Measurements from ENCODE around the gene KIF11. TPM values are rescaled to one million over a fixed set of nuclear protein-coding genes. Genes with fewer than 3 reads are reported as not detected.

KIF11 gene
- total and polyA plus RNA-seq, 2 experiments from 2014 or later: 26.1 to 56.7 TPM

DNA sequence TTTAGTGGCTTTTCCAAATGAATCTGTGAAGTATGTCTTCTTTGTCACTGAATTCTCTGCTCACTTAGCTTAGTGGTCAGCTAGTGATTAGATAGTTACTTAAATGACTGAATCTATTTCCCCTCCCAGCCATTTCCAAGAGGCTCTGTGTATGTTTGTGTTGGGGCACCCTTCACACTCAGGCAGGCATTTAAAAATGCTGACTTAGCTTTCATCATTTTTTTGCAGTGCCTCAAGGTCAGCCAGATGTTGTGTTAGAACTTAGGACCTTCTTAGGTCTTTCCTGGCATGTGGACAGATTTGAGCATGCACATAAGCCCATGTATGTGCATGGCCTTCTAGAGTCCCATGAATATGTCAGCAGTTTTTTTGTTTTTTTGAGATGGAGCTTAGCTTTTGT, 71.4 kb downstream of the KIF11 start:
- H3F3A ChIP-seq (replicated peaks; ENCODE audit: low read depth): no peaks in the 10 kb centered on the region
- Mint-ChIP-seq H3K9me3 (peaks cover 17% of the 10 kb centered on the region), H3K27ac (no peak overlapping the region), H3K4me1 (no peaks in the 10 kb centered on the region), H3K36me3 (ENCODE audit: low read depth) (no peaks in the 10 kb centered on the region), H3K27me3 (ENCODE audit: insufficient read depth, low read depth, poor library complexity) (no peaks in the 10 kb centered on the region), H3K4me3 (no peak overlapping the region)
- no peak overlapping the region for H3K27ac ChIP-seq (ENCODE audit: low read depth)
- DNase-seq (ENCODE audit: low spot score) (no peak), ATAC-seq (no peak)
- no peaks in the 10 kb centered on the region for H3K79me2 ChIP-seq (replicated peaks; ENCODE audit: insufficient read depth)
- no peaks in the 10 kb centered on the region for H3K4me1 ChIP-seq (ENCODE audit: insufficient read depth)
- H3K9me2 ChIP-seq (ENCODE audit: insufficient read depth): no peaks in the 10 kb centered on the region
- H3K27me3 ChIP-seq (ENCODE audit: insufficient read depth): no peaks in the 10 kb centered on the region
- no peak overlapping the region for H3K4me3 ChIP-seq
- no peaks in the 10 kb centered on the region for H3K36me3 ChIP-seq (ENCODE audit: insufficient read depth)
- TF ChIP-seq EZH2 (IDR thresholded peaks at IDR 0.05; ENCODE audit: low read depth, unreplicated experiment) (no peak), JUNB (IDR thresholded peaks at IDR 0.05; ENCODE audit: unreplicated experiment) (no peak), CREB1 (CRISPR knock-in tag; IDR thresholded peaks at IDR 0.05; ENCODE audit: low read depth) (no peak), STAT1 (IDR thresholded peaks at IDR 0.05; ENCODE audit: unreplicated experiment) (no peak)
- TF ChIP-seq, protein P1, sequence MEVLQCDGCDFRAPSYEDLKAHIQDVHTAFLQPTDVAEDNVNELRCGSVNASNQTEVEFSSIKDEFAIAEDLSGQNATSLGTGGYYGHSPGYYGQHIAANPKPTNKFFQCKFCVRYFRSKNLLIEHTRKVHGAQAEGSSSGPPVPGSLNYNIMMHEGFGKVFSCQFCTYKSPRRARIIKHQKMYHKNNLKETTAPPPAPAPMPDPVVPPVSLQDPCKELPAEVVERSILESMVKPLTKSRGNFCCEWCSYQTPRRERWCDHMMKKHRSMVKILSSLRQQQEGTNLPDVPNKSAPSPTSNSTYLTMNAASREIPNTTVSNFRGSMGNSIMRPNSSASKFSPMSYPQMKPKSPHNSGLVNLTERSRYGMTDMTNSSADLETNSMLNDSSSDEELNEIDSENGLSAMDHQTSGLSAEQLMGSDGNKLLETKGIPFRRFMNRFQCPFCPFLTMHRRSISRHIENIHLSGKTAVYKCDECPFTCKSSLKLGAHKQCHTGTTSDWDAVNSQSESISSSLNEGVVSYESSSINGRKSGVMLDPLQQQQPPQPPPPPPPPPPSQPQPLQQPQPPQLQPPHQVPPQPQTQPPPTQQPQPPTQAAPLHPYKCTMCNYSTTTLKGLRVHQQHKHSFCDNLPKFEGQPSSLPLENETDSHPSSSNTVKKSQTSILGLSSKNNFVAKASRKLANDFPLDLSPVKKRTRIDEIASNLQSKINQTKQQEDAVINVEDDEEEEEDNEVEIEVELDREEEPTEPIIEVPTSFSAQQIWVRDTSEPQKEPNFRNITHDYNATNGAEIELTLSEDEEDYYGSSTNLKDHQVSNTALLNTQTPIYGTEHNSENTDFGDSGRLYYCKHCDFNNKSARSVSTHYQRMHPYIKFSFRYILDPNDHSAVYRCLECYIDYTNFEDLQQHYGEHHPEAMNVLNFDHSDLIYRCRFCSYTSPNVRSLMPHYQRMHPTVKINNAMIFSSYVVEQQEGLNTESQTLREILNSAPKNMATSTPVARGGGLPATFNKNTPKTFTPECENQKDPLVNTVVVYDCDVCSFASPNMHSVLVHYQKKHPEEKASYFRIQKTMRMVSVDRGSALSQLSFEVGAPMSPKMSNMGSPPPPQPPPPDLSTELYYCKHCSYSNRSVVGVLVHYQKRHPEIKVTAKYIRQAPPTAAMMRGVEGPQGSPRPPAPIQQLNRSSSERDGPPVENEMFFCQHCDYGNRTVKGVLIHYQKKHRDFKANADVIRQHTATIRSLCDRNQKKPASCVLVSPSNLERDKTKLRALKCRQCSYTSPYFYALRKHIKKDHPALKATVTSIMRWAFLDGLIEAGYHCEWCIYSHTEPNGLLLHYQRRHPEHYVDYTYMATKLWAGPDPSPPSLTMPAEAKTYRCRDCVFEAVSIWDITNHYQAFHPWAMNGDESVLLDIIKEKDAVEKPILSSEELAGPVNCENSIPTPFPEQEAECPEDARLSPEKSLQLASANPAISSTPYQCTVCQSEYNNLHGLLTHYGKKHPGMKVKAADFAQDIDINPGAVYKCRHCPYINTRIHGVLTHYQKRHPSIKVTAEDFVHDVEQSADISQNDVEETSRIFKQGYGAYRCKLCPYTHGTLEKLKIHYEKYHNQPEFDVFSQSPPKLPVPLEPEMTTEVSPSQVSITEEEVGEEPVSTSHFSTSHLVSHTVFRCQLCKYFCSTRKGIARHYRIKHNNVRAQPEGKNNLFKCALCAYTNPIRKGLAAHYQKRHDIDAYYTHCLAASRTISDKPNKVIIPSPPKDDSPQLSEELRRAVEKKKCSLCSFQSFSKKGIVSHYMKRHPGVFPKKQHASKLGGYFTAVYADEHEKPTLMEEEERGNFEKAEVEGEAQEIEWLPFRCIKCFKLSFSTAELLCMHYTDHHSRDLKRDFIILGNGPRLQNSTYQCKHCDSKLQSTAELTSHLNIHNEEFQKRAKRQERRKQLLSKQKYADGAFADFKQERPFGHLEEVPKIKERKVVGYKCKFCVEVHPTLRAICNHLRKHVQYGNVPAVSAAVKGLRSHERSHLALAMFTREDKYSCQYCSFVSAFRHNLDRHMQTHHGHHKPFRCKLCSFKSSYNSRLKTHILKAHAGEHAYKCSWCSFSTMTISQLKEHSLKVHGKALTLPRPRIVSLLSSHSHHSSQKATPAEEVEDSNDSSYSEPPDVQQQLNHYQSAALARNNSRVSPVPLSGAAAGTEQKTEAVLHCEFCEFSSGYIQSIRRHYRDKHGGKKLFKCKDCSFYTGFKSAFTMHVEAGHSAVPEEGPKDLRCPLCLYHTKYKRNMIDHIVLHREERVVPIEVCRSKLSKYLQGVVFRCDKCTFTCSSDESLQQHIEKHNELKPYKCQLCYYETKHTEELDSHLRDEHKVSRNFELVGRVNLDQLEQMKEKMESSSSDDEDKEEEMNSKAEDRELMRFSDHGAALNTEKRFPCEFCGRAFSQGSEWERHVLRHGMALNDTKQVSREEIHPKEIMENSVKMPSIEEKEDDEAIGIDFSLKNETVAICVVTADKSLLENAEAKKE (CRISPR knock-in tag; IDR thresholded peaks at IDR 0.05): no peak
- no peak overlapping the region for H2AFZ ChIP-seq
- no peaks in the 10 kb centered on the region for H4K20me1 ChIP-seq (replicated peaks; ENCODE audit: insufficient read depth)
- no peak overlapping the region for H3K4me2 ChIP-seq

DNA sequence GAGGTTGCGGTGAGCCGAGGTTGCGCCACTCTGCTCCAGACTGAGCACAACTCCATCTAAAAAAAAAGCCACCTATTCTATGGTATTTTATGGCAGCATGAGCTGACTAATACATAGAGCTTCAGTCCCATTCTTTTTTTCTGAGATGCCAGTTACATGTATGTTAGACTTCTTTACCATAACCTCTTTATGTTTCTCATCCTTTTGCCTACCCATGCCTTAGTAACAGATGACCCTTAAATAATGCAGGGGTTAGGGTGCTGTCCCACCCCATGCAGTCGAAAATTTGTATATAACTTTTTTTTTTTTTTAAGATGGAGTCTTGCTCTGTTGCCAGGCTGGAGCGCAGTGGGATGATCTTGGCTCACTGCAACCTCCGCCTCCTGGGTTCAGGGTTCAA, 74.1 kb downstream of the KIF11 start:
- ATAC-seq (no peak), DNase-seq (ENCODE audit: low spot score) (no peak)
- Mint-ChIP-seq H3K9me3 (peaks cover 15% of the 10 kb centered on the region), H3K27ac (no peak overlapping the region), H3K36me3 (ENCODE audit: low read depth) (no peaks in the 10 kb centered on the region), H3K27me3 (ENCODE audit: insufficient read depth, low read depth, poor library complexity) (no peaks in the 10 kb centered on the region), H3K4me1 (no peaks in the 10 kb centered on the region), H3K4me3 (no peak overlapping the region)
- no peak overlapping the region for H3K27ac ChIP-seq (ENCODE audit: low read depth)
- H3K27me3 ChIP-seq (ENCODE audit: insufficient read depth): no peaks in the 10 kb centered on the region
- no peaks in the 10 kb centered on the region for H3K4me1 ChIP-seq (ENCODE audit: insufficient read depth)
- no peaks in the 10 kb centered on the region for H3K36me3 ChIP-seq (ENCODE audit: insufficient read depth)
- H3F3A ChIP-seq (replicated peaks; ENCODE audit: low read depth): no peaks in the 10 kb centered on the region
- no peak overlapping the region for H3K4me3 ChIP-seq
- H4K20me1 ChIP-seq (replicated peaks; ENCODE audit: insufficient read depth): no peaks in the 10 kb centered on the region
- H3K79me2 ChIP-seq (replicated peaks; ENCODE audit: insufficient read depth): no peaks in the 10 kb centered on the region
- H3K4me2 ChIP-seq: no peak overlapping the region
- H3K9me2 ChIP-seq (ENCODE audit: insufficient read depth): no peaks in the 10 kb centered on the region
- no peak overlapping the region for H2AFZ ChIP-seq
- TF ChIP-seq, protein P1 (CRISPR knock-in tag; IDR thresholded peaks at IDR 0.05): no peak
- TF ChIP-seq EZH2phosphoT487 (IDR thresholded peaks at IDR 0.05; ENCODE audit: unreplicated experiment) (no peak), JUNB (IDR thresholded peaks at IDR 0.05; ENCODE audit: unreplicated experiment) (no peak)

Measured in GM23338 (cell line).